ENCODE measurements around the gene PRDX5. TPM values are rescaled to one million over a fixed set of nuclear protein-coding genes. Genes with fewer than 3 reads are reported as not detected.

Gene PRDX5
- total and polyA plus RNA-seq, 9 of the 15 experiments (the other 6 are each of a cell fraction or from before 2014, with no cell fraction given), result 40.8 to 327 (median 204) TPM

GRCh38 chr11:64312947-64313346 lies 5.0 kb upstream of the PRDX5 start (continued):
- TF ChIP-seq CHD7 (IDR thresholded peaks at IDR 0.05; ENCODE audit: low read depth, low read length), result no peak
- no peak for TF ChIP-seq HNRNPH1 (optimal IDR thresholded peaks at IDR 0.05; ENCODE audit: low read depth, low read length)
- TF ChIP-seq RBM39 (optimal IDR thresholded peaks at IDR 0.05; ENCODE audit: low read depth, low read length), result no peak
- no peak for TF ChIP-seq SIN3B (IDR thresholded peaks at IDR 0.05; ENCODE audit: low read depth)
- no peak for TF ChIP-seq ARID3A (IDR thresholded peaks at IDR 0.05; ENCODE audit: borderline replicate concordance, low read depth, low read length)
- no peak for TF ChIP-seq KLF1 (tag; IDR thresholded peaks at IDR 0.05)
- TF ChIP-seq RBM22 (IDR thresholded peaks at IDR 0.05; ENCODE audit: low read depth, low read length, poor library complexity, severe bottlenecking), result no peak
- no peak for TF ChIP-seq ETV1 (tag; conservative IDR thresholded peaks at IDR 0.05; ENCODE audit: low read depth)
